HCT116 (cell line): ENCODE measurements around the gene MRPL24.

Experiments
- ATF3 ChIP-seq: IDR thresholded peaks from 2 replicates; pipeline ENCODE4 v1.6.1; 2012
- CEBPB ChIP-seq: IDR thresholded peaks from 2 replicates; pipeline ENCODE4 v1.6.1; 2012; ENCODE audit warnings: low read depth
- CTCF ChIP-seq, 3 experiments: fragments of 200-600 bp in 1 of 3; sonication (generic) in 1 of 3; IDR thresholded peaks in 2 of 3; conservative IDR thresholded peaks in 1 of 3; 2 replicates each; pipeline ENCODE4 v1.5.1; 2012 to 2017; ENCODE audit warnings: low read depth in 2 of 3, low read length in 2 of 3, antibody characterized with exemption in 1 of 3, borderline replicate concordance in 1 of 3, control low read depth in 1 of 3, mild to moderate bottlenecking in 1 of 3, mixed read lengths in 1 of 3, mixed run types in 1 of 3, moderate library complexity in 1 of 3; ENCODE audit not compliant: insufficient read depth in 1 of 3
- EZH2phosphoT487 ChIP-seq: fragments of 200-600 bp; IDR thresholded peaks from 2 replicates; pipeline ENCODE4 v1.6.1; 2018; ENCODE audit warnings: antibody characterized with exemption, borderline replicate concordance
- FOSL1 ChIP-seq: IDR thresholded peaks from 2 replicates; pipeline ENCODE4 v1.6.1; 2012; ENCODE audit warnings: low read depth
- MAX ChIP-seq: IDR thresholded peaks from 2 replicates; pipeline ENCODE4 v1.6.1; 2012
- POLR2A ChIP-seq: IDR thresholded peaks from 2 replicates; pipeline ENCODE4 v1.7.0; 2011; ENCODE audit warnings: borderline replicate concordance; ENCODE audit not compliant: insufficient read depth, insufficient read length; ENCODE audit errors: extremely low read depth
- POLR2AphosphoS5 ChIP-seq: IDR thresholded peaks from 2 replicates; pipeline ENCODE4 v1.6.1; 2011; ENCODE audit warnings: mild to moderate bottlenecking, low read depth, low read length, moderate library complexity
- REST ChIP-seq: IDR thresholded peaks from 2 replicates; pipeline ENCODE4 v1.6.1; 2012; ENCODE audit warnings: low read depth
- SP1 ChIP-seq: IDR thresholded peaks from 2 replicates; pipeline ENCODE4 v1.6.1; 2012; ENCODE audit warnings: low read depth
- SRF ChIP-seq: IDR thresholded peaks from 2 replicates; pipeline ENCODE4 v1.6.1; 2012; ENCODE audit warnings: low read depth
- YY1 ChIP-seq: IDR thresholded peaks from 2 replicates; pipeline ENCODE4 v1.6.1; 2011; ENCODE audit warnings: low read length, low read depth, moderate library complexity, mild to moderate bottlenecking; ENCODE audit not compliant: insufficient replicate concordance; ENCODE audit errors: extremely low read depth
- ZFX ChIP-seq: fragments of 450-650 bp; IDR thresholded peaks from 2 replicates; pipeline ENCODE4 v1.6.1; 2017

GRCh38 chr1:156740741-156741480 lies at the start of gene MRPL24:
- no peak for TF ChIP-seq CTCF (IDR thresholded peaks at IDR 0.05 in 2 of 3, conservative IDR thresholded peaks at IDR 0.05 in 1 of 3; ENCODE audit: borderline replicate concordance in 1 of 3, insufficient read depth in 1 of 3, low read depth in 2 of 3, low read length in 2 of 3)
- TF ChIP-seq REST = no peak
- TF ChIP-seq EZH2phosphoT487 = no peak
- peak; percentile 64 for TF ChIP-seq POLR2A
- TF ChIP-seq POLR2AphosphoS5 = peak; percentile 81
- TF ChIP-seq SP1 = no peak
- TF ChIP-seq YY1 = peak; percentile 91
- TF ChIP-seq SRF = no peak
- TF ChIP-seq CEBPB = no peak
- peak; percentile 94 for TF ChIP-seq ZFX
- no peak for TF ChIP-seq MAX
- no peak for TF ChIP-seq FOSL1
- TF ChIP-seq ATF3 = no peak
